GM18507 (cell line): ENCODE measurements around the gene NEXN.
"Not testable (repeated sequence)": the region's sequence is repeated elsewhere in the genome, so short reads cannot be mapped to it uniquely, and the experiment has no call there.

Experiments used
- DNase-seq: peaks from one replicate; pipeline ENCODE4 v3.0.0; 2011; ENCODE audit warnings: low read depth; ENCODE audit not compliant: insufficient read length; ENCODE audit errors: extremely low spot score
- FAIRE-seq: peaks from 2 replicates; lab custom pipeline; 2011; peaks lifted over from hg19 to GRCh38; lab: Jason Lieb, UNC

The NEXN gene

GRCh38 chr1:77899647-77900320 lies 11.4 kb downstream of the NEXN start:
- DNase-seq (no peak), FAIRE-seq (no peak)

- no peak for DNase-seq
- peak; percentile 88 for FAIRE-seq
Observed at GRCh38 chr1:77900687-77901293, 12.4 kb downstream of the NEXN start.

GRCh38 chr1:77905603-77906002 lies 17.2 kb downstream of the NEXN start:
- no peak for DNase-seq
- no peak for FAIRE-seq

GRCh38 chr1:77906019-77906545 lies 17.7 kb downstream of the NEXN start:
- FAIRE-seq (no peak), DNase-seq (no peak)

- FAIRE-seq (no peak), DNase-seq (no peak)
Observed at GRCh38 chr1:77906624-77907023, 18.2 kb downstream of the NEXN start.

- no peak for FAIRE-seq
- DNase-seq = no peak
Observed at GRCh38 chr1:77910116-77910515, 21.7 kb downstream of the NEXN start.

- not testable (repeated sequence) for DNase-seq, FAIRE-seq
Observed at GRCh38 chr1:77918918-77919317, 30.5 kb downstream of the NEXN start.

GRCh38 chr1:77925518-77925917 lies 37.1 kb downstream of the NEXN start:
- DNase-seq (no peak), FAIRE-seq (no peak)

- FAIRE-seq (no peak), DNase-seq (no peak)
Observed at GRCh38 chr1:77925956-77926355, 37.5 kb downstream of the NEXN start.

GRCh38 chr1:77926561-77927357 lies 38.3 kb downstream of the NEXN start:
- no peak for DNase-seq
- FAIRE-seq = peak; percentile 85

GRCh38 chr1:77927414-77927813 lies 39.0 kb downstream of the NEXN start:
- no peak for DNase-seq
- peak; percentile 59 for FAIRE-seq

GRCh38 chr1:77929806-77930205 lies 41.4 kb downstream of the NEXN start:
- FAIRE-seq = no peak
- DNase-seq = no peak

GRCh38 chr1:77938651-77939050 lies 50.2 kb downstream of the NEXN start:
- FAIRE-seq = no peak

GRCh38 chr1:77940921-77941570 lies 52.6 kb downstream of the NEXN start:
- FAIRE-seq (no peak), DNase-seq (no peak)

More at GRCh38 chr1:77938651-77939050, 50.2 kb downstream of the NEXN start:
- no peak for DNase-seq

GRCh38 chr1:77942400-77943140 lies 54.1 kb downstream of the NEXN start:
- DNase-seq (no peak), FAIRE-seq (no peak)

GRCh38 chr1:77945345-77945744 lies 56.9 kb downstream of the NEXN start:
- FAIRE-seq = no peak

GRCh38 chr1:77948841-77949424 lies 60.5 kb downstream of the NEXN start:
- no peak for DNase-seq

More at GRCh38 chr1:77945345-77945744, 56.9 kb downstream of the NEXN start:
- no peak for DNase-seq

GRCh38 chr1:77950873-77951272 lies 62.4 kb downstream of the NEXN start:
- FAIRE-seq = peak; percentile 73

More at GRCh38 chr1:77948841-77949424, 60.5 kb downstream of the NEXN start:
- FAIRE-seq = peak; percentile 47

GRCh38 chr1:77951328-77951727 lies 62.9 kb downstream of the NEXN start:
- no peak for FAIRE-seq
- no peak for DNase-seq

More at GRCh38 chr1:77950873-77951272, 62.4 kb downstream of the NEXN start:
- no peak for DNase-seq
